Hepatic stellate cell (primary cell): ENCODE results near the gene DOC2B.
"Not testable (repeated sequence)": the region's sequence is repeated elsewhere in the genome, so short reads cannot be mapped to it uniquely, and the experiment has no call there.

Experiments used
- DNase-seq: peaks from one replicate; pipeline ENCODE4 v3.0.0; 2011; ENCODE audit warnings: low spot score

The DOC2B gene

GRCh38 chr17:144936-145670 is 36.3 kb downstream of the DOC2B start:
- DNase-seq, result no peak

GRCh38 chr17:143785-144281 is 37.6 kb downstream of the DOC2B start:
- DNase-seq, result peak; percentile 87

GRCh38 chr17:142876-143784 is 38.3 kb downstream of the DOC2B start:
- no peak for DNase-seq

- DNase-seq, result peak; percentile 43
Measured at GRCh38 chr17:142102-142661, 39.3 kb downstream of the DOC2B start.

GRCh38 chr17:139401-140205 is 41.8 kb downstream of the DOC2B start:
- DNase-seq, result not testable (repeated sequence)

GRCh38 chr17:137166-137807 is 44.2 kb downstream of the DOC2B start, which contains the start of gene SCGB1C2:
TSS of gene SCGB1C2 (plus strand) at chr17:137569. CDS start at chr17:137591, 22 bp downstream.
- DNase-seq, result not testable (repeated sequence)

GRCh38 chr17:136531-136930 is 44.9 kb downstream of the DOC2B start:
- DNase-seq, result not testable (repeated sequence)

GRCh38 chr17:135895-136294 is 45.6 kb downstream of the DOC2B start:
- DNase-seq, result not testable (repeated sequence)

- DNase-seq, result not testable (repeated sequence)
Measured at GRCh38 chr17:135022-135421, 46.4 kb downstream of the DOC2B start.

- not testable (repeated sequence) for DNase-seq
Measured at GRCh38 chr17:134332-134785, 47.1 kb downstream of the DOC2B start.

- DNase-seq, result not testable (repeated sequence)
Measured at GRCh38 chr17:133932-134331, 47.5 kb downstream of the DOC2B start.

GRCh38 chr17:118339-118917 is 63.0 kb downstream of the DOC2B start:
- DNase-seq, result not testable (repeated sequence)

- DNase-seq, result not testable (repeated sequence)
Measured at GRCh38 chr17:113111-113510, 68.3 kb downstream of the DOC2B start.
